Epidermal melanocyte (primary cell): Measurements from ENCODE around the gene NAA80.

Experiments used
- DNase-seq: peaks from one replicate; pipeline ENCODE4 v3.0.0; 2011; ENCODE audit warnings: low spot score; ENCODE audit not compliant: insufficient read length

NAA80 gene

GRCh38 chr3:50298836-50299637 is at the start of gene NAA80, which contains the start of gene HYAL3:
NAA80 (minus strand) TSS chr3:50299405; CDS start chr3:50297463, 1,942 bp downstream.
HYAL3 (minus strand) TSS chr3:50299405; CDS start chr3:50295602, 3,803 bp downstream.
- peak; percentile 98 for DNase-seq

GRCh38 chr3:50347187-50347813 is 48.1 kb upstream of the NAA80 start:
- peak; percentile 72 for DNase-seq

DNA sequence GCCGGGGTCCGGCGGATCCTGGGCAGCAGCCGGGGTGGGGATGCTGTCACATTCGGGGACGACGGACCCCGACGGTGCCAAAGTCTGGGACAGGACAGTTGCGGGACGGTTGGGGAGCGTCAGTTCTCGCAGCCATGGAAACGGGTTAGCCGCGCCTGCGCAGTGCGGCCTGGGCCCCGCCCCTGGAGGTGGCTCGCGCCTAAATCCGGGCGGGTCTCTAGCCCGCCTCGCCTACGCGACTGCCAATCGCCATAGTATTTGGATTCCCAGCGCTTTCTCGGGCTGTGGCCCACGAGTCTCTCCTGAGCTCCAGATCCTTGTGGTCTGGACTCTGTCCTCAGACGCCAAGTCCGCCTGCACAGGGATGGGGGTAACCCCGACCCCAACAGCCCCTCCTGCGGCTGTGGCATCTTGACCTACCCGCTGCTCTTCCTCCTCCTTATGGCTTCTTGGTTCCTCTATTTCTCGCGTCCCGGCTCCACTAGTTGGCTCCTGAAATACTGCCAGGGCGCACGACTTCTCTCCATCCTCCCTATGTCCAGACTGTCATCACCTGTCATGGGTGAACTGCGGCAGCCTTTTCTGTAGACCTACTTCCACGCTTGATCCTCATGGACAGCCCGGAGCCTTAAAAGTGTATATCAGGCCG is 46.5 kb upstream of the NAA80 start, which contains the start of gene ZMYND10:
Gene ZMYND10, minus strand, starts transcription at position 147 of the 649 bp plus-strand sequence. CDS start 153 bp downstream, outside the sequence.
- peak; percentile 81 for DNase-seq

GRCh38 chr3:50345008-50345407 is 45.8 kb upstream of the NAA80 start:
- no peak for DNase-seq

DNA sequence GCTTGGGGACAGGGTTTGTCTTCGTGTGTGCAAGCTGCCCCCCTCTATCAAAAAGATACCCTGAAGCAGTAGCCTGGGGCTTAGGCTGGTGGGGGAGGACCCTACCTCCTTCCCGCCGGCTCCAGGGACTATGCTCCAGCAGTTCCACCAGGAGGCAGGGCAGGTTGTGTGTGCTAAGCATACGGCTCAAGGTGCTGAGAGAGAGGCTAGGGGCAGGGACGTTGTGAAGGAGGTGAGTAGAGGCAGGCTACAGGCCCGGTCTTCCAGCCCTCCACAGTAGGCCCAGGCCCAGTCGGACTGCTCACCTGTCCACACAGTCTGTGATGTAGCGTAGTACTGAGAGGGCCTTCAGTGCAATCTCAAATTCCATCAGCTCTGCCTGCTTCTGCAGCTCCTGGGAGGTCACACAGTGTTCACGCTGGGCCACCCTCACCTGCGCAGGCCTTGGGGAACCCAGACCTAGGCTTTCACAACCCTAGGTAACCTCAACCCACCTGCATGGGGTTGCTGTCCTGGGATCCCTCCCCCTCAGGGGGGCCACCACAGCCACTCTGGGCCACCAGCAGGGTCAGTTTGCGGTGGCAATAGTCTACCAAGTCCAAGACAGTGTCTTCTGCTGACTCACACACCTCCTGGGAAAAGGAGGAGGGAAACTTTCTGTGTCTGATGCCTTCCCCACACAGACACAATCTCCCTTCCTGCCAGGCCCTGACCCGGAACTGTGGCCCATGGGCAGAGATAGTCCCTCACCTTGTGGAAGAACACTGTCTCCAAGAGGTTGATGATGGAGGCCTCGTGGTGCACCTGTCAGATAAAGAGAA is 43.8 kb upstream of the NAA80 start:
- DNase-seq = no peak

DNA sequence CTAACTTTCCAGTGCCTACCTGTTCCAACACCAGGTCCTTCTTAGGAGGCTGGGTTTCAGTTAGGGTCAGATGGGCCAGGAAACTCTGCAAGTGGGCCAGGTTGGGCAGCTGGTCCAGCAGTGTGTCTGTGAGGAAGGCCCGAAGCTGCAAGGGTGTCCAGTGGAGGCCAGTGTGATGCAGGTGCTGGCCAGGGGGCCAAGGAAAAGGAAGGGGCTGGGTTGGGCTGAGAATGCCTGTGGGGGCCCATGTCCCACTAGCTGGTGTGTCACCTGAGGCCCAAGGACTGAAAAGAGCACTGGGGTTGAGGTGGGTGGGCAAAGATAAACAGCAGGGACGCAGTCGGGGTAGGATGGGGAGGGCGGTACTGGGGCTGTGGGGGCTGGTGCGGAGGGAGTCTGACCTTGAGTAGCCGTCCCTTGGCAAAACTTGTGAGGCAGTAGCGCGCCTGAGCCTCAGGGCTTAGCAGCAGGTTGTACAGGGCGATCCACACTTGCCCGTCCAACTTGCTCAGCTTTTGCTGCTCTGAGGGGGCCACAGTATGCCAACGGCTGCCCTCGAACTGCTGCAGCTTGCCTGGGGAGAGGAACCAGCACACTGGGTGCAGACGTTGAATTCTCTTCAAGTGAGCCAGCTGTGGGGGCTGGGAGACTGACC is 42.9 kb upstream of the NAA80 start:
- no peak for DNase-seq

GRCh38 chr3:50341537-50341936 is 42.3 kb upstream of the NAA80 start:
- DNase-seq = no peak

- DNase-seq = no peak
Measured at GRCh38 chr3:50340448-50341329, 41.5 kb upstream of the NAA80 start, which contains the start of gene RASSF1. RASSF1 (minus strand) TSS chr3:50340836; CDS start chr3:50340805, 31 bp downstream.

DNA sequence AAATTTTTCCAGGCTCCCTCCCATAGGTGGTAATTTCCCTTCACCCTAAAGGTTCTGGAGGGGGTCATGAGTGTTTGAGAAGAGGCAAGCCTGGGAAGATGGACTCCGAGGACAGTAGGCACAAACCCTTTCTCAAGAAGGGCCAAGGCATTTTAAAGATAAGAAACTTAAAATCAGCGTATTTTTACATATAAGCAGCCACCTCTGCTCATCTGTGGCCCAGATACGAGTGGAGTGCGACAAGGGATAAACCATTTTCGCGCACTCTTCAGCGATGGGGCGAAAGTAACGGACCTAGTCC is 40.9 kb upstream of the NAA80 start:
- no peak for DNase-seq

GRCh38 chr3:50339485-50340146 is 40.4 kb upstream of the NAA80 start:
- DNase-seq = no peak

- no peak for DNase-seq
Measured at GRCh38 chr3:50338965-50339364, 39.8 kb upstream of the NAA80 start.

GRCh38 chr3:50337175-50337861 is 38.1 kb upstream of the NAA80 start:
- peak; percentile 99 for DNase-seq

GRCh38 chr3:50336452-50337174 is 37.4 kb upstream of the NAA80 start:
- no peak for DNase-seq

GRCh38 chr3:50334339-50335075 is 35.3 kb upstream of the NAA80 start:
- DNase-seq = no peak

- no peak for DNase-seq
Measured at GRCh38 chr3:50333744-50334328, 34.6 kb upstream of the NAA80 start.

DNA sequence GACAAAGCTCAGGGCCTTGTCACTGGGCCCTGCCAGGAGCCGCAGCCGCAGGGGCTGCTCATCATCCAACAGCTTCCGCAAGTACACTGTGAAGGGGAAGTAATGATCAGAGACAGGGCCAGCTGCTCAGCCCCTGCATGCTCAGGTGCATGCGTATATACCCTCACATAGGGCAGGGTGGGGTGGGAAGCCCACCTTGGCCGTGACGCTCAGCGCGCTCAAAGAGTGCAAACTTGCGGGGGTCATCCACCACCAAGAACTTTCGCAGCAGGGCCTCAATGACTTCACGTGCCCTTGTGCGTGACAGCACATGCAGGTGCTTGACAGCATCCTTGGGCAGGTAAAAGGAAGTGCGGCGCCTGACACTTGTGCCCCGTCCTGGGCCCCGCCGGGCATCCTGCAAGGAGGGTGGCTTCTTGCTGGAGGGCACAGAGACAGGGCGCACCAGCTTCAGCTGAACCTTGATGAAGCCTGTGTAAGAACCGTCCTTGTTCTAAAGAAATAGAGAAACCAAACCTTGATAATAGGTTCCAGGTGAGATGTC is 32.2 kb upstream of the NAA80 start:
- no peak for DNase-seq

GRCh38 chr3:50330330-50330729 is 31.1 kb upstream of the NAA80 start:
- no peak for DNase-seq
